GM19023 (cell line): ENCODE measurements around the gene SLC2A10.

Experiments
- ATAC-seq: cut with Tn5 transposase; IDR thresholded peaks from one replicate; pipeline ENCODE4 v1.9.1; 2021; ENCODE audit warnings: mild to moderate bottlenecking, moderate library complexity; ENCODE audit not compliant: unreplicated experiment

SLC2A10 gene

GRCh38 chr20:46724343-46724959 lies 15.0 kb downstream of the SLC2A10 start:
- ATAC-seq: no peak

GRCh38 chr20:46725186-46726165 lies 16.0 kb downstream of the SLC2A10 start:
- no peak for ATAC-seq

DNA sequence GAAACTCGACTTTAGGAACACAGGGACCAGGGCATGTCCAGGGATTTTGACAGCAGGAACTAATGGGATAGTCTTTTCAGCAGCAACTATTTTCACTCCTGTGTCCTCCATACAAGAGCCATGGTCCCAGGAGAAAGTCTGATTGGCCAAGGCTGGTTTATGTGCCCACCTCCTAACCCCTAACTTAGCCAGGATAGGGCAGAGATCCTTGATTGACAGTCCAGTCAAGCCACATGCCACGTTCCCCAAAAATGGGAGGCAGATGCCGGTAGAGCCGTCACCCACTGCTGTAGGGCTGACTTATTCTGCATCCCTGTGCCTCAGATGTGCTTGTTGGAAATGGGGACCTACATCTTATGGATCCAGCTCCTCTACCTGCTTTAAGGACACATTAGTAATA lies 22.3 kb downstream of the SLC2A10 start:
- ATAC-seq: no peak

DNA sequence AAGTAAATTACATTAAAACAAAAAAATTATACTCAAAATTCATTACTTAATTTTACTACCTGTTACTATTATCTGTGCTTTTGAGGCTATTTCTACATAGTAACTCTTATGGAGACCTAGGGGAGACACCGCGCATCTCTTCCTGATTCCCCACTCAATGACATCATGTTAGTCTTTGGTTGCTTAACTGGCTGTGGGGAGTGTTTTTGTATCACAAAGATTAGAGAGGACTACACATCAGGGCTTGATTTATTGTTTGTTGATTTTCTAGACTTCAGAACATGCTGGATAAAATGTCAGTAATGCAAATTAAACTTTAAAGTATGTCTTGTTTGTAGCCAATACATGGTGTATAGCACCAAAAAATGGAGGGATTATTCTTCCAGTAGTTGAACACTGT lies 26.0 kb downstream of the SLC2A10 start:
- ATAC-seq: no peak

GRCh38 chr20:46739431-46740213 lies 30.2 kb downstream of the SLC2A10 start:
- ATAC-seq: no peak

- no peak for ATAC-seq
Measured at GRCh38 chr20:46740214-46740609, 30.8 kb downstream of the SLC2A10 start.

- ATAC-seq: no peak
Measured at GRCh38 chr20:46741924-46742668, 32.6 kb downstream of the SLC2A10 start.

DNA sequence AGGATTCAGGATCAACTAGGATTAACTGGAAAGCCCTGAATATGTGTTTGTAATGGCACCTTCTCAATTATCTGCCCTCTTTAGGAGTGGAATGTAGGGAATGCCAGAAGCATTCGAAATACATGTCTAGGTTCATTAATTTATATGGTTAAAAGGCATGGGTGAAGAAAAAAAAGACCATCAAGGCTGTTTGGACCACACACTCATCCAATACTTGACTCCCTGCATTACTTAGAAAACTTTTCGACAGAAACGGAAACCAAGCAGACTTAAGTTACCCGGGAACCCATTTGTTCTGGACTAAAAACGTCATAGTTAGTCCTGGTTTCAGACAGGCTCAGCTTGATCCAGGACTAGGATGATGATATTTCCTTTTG lies 33.2 kb downstream of the SLC2A10 start:
- ATAC-seq: no peak

DNA sequence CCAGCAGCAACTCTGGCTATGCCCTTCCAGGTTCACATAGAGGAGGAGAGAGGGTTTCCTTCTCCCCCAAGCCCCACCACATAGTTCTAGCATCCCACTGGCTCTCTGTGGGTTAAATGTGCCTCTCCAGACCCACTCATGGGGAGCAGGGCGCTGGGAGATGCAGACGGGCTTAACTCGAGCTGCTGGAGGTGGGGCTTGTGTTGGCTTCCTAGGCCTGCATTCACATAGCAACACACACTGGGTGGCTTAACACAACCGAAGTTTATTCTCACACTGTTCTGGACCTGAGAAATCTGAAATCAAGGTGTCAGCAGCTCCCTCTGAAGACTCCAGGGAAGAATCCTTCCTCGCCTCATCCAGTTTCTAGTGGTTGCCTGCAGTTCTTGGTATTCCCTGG lies 33.6 kb downstream of the SLC2A10 start:
- no peak for ATAC-seq

DNA sequence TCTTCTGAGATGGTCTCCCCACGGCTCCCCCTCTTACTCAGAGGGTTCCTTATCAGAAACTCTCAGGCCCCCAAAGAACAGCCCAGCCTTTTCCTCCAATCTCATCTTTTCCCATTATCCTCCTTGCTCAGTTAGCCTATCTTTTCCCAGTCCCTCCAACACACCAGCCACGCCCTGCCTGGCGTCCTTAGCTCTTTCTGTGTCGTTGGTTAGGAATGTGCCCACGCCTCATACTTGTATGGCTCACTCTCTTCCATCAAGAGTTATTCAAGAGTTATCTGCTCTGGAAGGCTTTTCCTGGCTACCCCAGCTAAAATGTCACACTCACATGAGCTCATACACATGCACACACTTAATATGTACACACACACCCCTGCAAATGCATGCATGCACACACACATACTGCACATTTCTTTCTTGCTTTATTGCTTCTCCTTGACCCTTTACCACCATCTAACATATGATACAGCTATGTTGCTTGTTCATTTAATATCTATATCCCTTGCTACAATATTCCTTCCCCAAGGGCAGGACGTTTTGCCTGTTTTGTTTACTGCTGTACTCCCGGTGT lies 37.6 kb downstream of the SLC2A10 start:
- no peak for ATAC-seq

GRCh38 chr20:46749147-46749546 lies 39.7 kb downstream of the SLC2A10 start:
- ATAC-seq: no peak

DNA sequence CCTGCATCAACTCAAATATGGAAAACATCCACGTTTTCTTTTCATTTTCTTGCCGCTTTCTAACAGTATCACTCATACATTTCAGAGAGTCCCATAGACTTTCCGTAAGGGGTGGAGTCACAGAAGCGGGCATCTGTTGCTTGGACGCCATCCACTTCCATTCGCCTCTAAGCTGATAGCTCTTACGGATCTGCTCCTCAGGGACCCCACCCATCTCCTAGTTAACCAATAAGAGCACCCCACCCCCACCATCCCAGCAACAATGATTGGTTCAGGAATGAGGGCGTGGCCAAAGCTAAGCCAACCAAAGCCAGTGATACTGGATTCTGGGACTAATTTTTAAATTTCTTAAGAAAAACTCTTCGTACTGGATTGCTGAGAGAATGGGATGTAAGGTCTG lies 42.4 kb downstream of the SLC2A10 start:
- no peak for ATAC-seq

GRCh38 chr20:46752728-46753127 lies 43.3 kb downstream of the SLC2A10 start:
- ATAC-seq: no peak

DNA sequence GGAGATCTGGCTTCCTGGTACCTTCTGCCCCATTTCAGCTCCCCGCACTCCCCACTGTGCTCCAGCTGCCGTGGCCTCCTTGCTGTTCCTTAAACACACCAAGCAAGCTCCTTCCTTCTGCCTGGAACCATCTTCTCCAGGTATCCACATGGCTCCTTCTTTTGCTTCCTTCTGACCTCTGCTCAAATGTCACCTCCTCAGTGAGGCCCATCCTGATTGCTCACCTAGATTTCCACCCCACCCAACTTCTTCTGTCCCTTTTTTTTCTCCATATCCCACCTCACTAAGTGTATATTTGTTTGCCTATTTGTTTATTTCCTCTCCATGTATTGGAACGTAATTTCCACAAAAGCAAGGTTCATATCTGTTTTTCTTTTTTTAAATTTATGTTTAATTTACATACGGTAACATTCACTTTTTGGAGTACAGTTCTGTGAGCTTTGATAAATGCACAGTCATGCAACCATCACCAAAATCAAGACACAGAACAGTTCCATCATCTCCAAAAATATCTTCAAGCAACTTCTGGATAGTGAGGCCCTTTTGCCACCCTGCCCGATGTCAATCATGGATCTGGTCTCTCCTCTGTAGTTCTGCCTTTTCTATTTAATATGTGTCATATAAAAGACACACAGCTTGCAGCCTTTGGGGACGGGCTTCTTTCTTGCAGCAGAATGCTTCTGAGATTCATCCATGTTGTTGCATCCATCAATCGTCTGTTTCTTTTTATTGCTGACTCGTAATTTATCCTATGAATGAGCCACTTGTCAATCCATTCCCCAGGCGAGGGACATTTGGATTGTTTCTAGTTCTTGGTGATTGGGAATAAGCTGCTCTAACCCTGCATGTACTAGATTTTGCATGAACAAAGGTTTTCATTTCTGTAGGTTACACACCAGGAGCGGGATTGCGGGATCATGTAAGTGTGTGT lies 46.3 kb downstream of the SLC2A10 start:
- no peak for ATAC-seq

DNA sequence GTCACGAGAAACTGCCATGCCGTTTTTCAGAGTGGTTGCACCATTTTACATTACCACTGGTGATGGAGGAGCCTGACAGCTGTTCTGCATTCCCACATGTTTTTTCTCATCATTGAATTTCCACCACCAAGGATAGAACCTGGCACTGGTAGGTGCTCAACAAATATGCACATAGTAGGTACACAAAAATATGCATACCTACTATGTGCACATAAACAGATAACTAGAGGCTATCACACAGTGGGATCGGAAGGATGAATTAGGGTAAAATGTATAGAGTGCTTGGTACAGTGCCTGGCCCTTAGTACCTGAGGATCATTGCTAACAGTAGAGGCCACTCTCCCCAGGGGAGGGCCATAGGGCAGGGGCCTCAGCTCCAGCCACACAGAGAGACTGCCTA lies 47.0 kb downstream of the SLC2A10 start:
- no peak for ATAC-seq

DNA sequence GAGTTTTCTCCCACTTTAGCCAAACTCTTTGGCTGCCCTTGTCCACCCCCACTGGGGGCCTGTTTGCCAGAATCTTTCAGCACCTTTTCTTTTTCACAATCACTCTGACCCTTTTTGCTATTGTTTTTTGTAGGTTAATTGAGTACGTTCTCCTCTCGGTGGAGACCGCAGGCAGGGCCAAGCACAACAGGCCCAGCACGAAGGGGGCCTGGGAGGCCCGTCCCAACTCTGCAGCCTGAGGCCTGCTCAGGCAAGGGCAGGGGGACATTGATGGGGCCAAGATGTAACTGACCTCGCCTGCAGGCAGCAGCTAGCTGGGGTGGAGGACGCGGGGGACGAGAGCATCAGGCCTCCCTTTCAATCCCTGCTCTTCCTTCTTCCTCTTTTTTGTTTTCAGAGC lies 47.7 kb downstream of the SLC2A10 start:
- ATAC-seq: no peak

GRCh38 chr20:46757754-46758678 lies 48.6 kb downstream of the SLC2A10 start:
- no peak for ATAC-seq

DNA sequence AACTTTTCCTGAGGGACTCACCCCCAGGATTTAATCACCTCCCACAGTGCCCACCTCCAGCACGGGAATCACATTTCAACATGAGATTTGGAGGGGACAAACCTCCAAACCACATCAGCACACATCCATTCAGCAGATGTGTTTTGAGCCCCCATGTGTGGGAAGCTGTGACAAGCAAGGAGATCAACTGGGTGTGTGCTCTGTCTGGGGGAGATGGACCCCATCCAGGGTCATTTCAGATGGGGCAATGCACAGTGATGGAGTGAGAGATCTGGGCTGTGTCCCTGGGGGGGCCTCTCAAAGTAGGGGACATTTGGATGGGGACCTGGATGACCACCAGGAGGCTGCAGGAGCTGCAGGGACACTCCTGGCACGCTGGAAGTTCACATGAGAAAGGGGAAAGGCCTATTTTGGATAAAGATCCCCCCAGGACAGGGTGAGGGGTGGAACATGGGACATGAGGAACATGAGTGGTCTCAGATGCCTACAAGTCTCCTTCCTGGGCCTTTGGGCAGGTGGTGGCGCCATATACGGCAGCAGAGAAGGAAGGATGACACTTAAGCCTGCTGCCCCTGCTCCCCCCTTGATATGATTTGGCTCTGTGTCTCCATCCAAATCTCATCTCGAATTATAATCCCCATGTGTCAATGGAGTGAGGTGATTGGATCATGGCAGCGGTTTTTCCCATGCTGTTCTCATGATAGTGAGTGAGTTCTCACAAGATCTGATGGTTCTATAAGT lies 49.6 kb downstream of the SLC2A10 start:
- no peak for ATAC-seq
